GM12872 (cell line): ENCODE results near the gene PIK3R1.

Source experiments
- CTCF ChIP-seq: IDR thresholded peaks from 3 replicates; pipeline ENCODE4 v1.5.1; 2011; ENCODE audit warnings: low read depth, mild to moderate bottlenecking, low read length, moderate library complexity; ENCODE audit not compliant: insufficient read depth

The PIK3R1 gene

GRCh38 chr5:68253624-68254585, 38.3 kb downstream of the PIK3R1 start:
- no peak for TF ChIP-seq CTCF

GRCh38 chr5:68254810-68255209, 39.3 kb downstream of the PIK3R1 start:
- no peak for TF ChIP-seq CTCF

- no peak for TF ChIP-seq CTCF
These were observed 40.0 kb downstream of the PIK3R1 start for GRCh38 chr5:68255305-68256120.

- TF ChIP-seq CTCF, result no peak
These were observed 41.7 kb downstream of the PIK3R1 start for GRCh38 chr5:68257210-68257609.

- TF ChIP-seq CTCF, result no peak
These were observed 43.0 kb downstream of the PIK3R1 start for GRCh38 chr5:68258531-68258930.

- TF ChIP-seq CTCF, result no peak
These were observed 44.1 kb downstream of the PIK3R1 start for GRCh38 chr5:68259700-68260099.

GRCh38 chr5:68260467-68260866, 44.9 kb downstream of the PIK3R1 start:
- no peak for TF ChIP-seq CTCF
